Measurements from ENCODE around the gene TXNIP.

- TF ChIP-seq POLR2A (IDR thresholded peaks at IDR 0.05; ENCODE audit: low read depth, low read length) (no peak), TAF1 (IDR thresholded peaks at IDR 0.05; ENCODE audit: low read depth, low read length) (no peak; the same call in 1 of the 2 replicates), POLR2AphosphoS5 (IDR thresholded peaks at IDR 0.05; ENCODE audit: low read depth, low read length) (no peak)
Measured at GRCh38 chr1:146036965-146037646, 40.7 kb upstream of the TXNIP start.
